Mammary epithelial cell (primary cell): ENCODE results near the gene GFOD1.

ENCODE experiments used
- CTCF ChIP-seq, 2 donors: IDR thresholded peaks in 1 of 2; conservative IDR thresholded peaks in 1 of 2; 2 replicates each; pipeline ENCODE4 v1.5.1; 2011 to 2012; ENCODE audit warnings: inconsistent platforms in 2 of 2, low read length in 2 of 2, mild to moderate bottlenecking in 2 of 2, control low read depth in 1 of 2, low read depth in 1 of 2; ENCODE audit not compliant: insufficient read depth in 1 of 2; ENCODE audit errors: extremely low read depth in 1 of 2
- EZH2 ChIP-seq: IDR thresholded peaks from 2 replicates; pipeline ENCODE4 v1.6.1; 2012; ENCODE audit warnings: low read length, inconsistent platforms, borderline replicate concordance

- TF ChIP-seq CTCF (conservative IDR thresholded peaks at IDR 0.05 in 1 of 2, IDR thresholded peaks at IDR 0.05 in 1 of 2; ENCODE audit: extremely low read depth in 1 of 2, insufficient read depth in 1 of 2, low read depth in 1 of 2, low read length in 2 of 2) (no peak), EZH2 (no peak)
Observed at GRCh38 chr6:13447949-13448724, 39.3 kb downstream of the GFOD1 start.
